CD4-positive, alpha-beta T cell treated with Interleukin-10 for 1 hour (primary cell): Measurements from ENCODE around the gene RBBP9.
"Not testable (repeated sequence)": the region's sequence is repeated elsewhere in the genome, so short reads cannot be mapped to it uniquely, and the experiment has no call there.

Source experiments
- DNase-seq: peaks from one replicate; pipeline ENCODE4 v3.0.0-alpha.2; 2020

Gene RBBP9

GRCh38 chr20:18496740-18497592, at the start of gene RBBP9:
RBBP9 (minus strand) TSS chr20:18497225; CDS start chr20:18497167, 58 bp downstream.
- DNase-seq, result peak; percentile 81

DNA sequence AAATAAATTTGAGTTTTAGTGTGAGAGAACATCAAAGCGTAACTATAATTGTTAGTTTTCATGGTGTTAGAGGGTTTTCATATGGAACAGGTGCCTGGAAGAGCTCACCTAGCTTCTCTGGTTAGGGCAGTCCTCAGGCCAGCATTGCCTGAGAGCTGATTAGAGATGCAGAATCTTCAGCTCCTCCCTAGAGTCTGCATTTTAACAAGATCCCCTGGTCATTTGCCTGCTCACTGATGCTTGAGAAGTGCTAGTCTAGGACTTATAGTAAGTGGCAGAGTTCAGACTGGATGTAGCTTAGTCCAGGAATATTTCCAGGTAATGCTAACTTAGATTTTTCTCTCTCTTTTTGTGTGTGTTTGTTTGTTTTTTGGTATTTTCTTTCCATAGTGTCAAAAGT, 48.5 kb upstream of the RBBP9 start:
- DNase-seq, result no peak

GRCh38 chr20:18543932-18544331, 46.9 kb upstream of the RBBP9 start:
- DNase-seq, result no peak

- DNase-seq, result no peak
These were observed 46.2 kb upstream of the RBBP9 start for GRCh38 chr20:18543216-18543615.

GRCh38 chr20:18541741-18542140, 44.7 kb upstream of the RBBP9 start:
- DNase-seq, result no peak

- no peak for DNase-seq
These were observed 40.6 kb upstream of the RBBP9 start for GRCh38 chr20:18537651-18538050.

- DNase-seq, result no peak
These were observed 37.1 kb upstream of the RBBP9 start for GRCh38 chr20:18533978-18534644.

- DNase-seq, result no peak
These were observed 36.5 kb upstream of the RBBP9 start for GRCh38 chr20:18533491-18533890.

GRCh38 chr20:18532626-18533025, 35.6 kb upstream of the RBBP9 start:
- DNase-seq, result no peak

DNA sequence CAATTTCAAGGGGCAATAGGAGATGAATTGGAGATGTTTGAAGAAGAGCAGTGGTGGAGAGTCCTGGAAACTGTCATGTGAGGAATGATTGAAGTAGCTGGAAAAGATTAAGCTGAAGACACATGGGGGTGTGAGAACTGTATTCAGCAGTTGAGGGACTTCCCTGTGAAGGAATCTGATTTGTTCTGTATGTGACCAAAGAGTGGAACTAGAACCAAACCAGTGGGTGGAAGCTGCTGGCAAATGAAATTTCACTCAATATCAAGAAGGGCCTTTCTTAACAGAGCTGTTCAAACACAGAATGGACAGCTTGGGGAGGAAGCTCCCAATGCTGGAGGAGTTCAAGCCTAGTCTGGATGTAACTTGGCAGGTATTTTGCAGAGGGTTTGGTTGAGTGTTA, 32.0 kb upstream of the RBBP9 start:
- no peak for DNase-seq

- DNase-seq, result no peak
These were observed 30.8 kb upstream of the RBBP9 start for GRCh38 chr20:18527836-18528235.

DNA sequence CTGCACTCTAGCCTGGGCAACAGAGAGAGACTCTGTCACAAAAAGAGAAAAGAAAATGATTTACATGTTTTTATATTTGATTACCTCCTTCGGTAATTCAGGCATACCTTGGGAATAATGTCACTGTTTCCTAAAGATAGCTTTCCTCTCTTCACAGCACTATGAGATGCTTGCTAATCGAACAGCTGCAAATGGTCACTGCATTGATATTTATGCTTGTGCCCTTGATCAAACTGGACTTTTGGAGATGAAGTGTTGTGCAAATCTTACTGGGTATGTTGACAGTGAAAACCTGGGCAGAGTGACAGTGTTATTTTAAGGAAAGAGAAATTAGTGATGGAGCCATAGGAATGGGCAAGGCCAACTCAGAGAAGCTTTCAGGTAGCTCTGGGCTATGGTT, 30.3 kb upstream of the RBBP9 start:
- DNase-seq, result no peak

- not testable (repeated sequence) for DNase-seq
These were observed 29.7 kb upstream of the RBBP9 start for GRCh38 chr20:18526761-18527160.

DNA sequence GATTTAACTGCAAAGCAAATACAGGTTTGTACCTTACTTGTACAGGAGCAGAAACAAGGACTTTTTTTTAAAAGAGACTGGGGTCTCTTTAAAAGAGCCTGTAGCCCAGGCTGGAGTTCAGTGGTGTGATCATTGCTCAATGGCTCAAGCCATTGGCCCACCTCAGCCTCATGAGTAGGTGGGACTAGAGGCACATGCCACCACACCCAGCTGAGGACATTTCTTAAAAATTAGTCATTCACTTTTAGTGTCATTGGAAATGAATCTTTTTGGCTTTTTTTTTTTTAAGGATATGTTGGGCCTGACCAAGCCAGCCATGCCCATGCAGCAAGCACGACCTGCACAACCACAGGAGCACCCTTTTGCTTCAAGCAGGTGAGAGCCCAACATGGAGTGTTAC, 27.6 kb upstream of the RBBP9 start:
- no peak for DNase-seq

DNA sequence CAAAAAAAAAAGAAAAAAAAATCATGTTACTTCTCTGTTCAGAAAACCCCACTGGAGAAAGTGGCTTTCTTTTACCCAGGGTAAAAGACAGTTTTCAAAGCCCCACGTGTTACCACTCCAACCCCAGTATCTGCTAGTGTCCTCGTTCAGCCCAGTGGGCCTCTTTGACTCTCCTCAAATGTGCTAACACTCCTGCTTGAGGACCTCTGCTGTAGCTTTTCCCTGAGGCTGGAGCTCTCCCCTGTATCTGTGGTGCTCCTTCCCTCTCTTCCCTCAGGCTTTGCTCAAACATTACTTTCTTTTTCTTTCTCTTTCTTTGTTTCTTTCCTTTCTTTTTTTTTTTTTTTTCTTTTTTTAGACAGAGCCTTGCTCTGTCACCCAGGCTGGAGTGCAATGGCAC, 26.0 kb upstream of the RBBP9 start:
- DNase-seq, result no peak

DNA sequence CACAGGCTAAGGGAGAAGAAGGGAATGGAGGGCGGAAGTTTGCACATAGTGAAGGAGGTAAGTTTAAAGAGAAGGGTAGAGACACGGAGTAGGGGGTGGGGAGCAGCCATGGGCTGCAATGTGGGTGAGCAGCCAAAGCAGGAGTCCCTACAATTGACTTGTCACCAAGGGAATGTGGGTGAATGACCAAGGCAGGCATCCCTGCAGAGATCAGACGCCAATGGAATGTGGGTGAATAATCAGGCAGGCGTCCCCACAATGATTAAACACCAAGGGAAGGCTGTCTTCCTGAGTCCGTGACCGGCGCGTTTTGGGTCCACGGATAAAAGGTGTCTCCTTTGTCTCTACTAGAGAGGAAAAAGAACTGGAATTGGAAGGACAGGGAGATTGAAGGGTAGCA, 25.0 kb upstream of the RBBP9 start:
- DNase-seq, result not testable (repeated sequence)

DNA sequence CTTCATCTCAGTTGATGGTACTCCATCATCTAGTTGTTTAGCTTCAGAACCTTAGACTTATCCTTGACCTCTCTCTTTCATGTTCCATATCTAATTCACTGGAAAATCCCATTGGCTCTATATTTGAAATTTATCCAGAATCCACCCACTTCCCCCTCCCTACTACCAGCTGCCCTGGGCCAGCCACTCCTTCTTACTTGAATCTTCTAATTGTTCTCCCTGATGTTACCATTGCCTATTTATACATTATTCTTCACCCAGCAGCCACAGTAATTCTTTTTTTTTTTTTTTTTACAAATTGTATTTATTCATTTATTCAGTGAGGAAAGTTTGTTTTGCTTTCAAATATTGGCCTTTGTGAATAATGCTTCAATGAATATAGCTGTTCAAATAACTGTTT, 18.9 kb upstream of the RBBP9 start:
- no peak for DNase-seq

DNA sequence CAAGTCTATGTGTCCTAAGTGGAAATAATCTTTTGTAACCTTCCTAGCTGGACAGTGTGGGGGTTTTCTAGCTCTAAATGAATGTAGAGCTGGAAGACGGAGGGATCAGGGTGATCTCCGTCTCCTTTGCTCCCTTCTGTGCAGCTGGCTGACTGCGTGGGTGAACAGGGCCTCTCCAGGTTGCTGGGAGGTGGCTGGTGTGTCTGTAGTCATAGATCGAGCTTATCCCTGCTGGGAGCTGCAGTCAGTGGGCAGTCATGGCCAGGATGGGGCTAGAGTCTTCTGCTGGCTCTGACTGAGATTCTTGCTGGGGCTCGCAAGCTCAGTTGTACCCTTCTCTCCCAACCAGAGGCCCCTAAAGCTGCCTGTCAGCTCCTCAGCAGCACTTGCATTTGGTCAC, 17.1 kb upstream of the RBBP9 start:
- no peak for DNase-seq

DNA sequence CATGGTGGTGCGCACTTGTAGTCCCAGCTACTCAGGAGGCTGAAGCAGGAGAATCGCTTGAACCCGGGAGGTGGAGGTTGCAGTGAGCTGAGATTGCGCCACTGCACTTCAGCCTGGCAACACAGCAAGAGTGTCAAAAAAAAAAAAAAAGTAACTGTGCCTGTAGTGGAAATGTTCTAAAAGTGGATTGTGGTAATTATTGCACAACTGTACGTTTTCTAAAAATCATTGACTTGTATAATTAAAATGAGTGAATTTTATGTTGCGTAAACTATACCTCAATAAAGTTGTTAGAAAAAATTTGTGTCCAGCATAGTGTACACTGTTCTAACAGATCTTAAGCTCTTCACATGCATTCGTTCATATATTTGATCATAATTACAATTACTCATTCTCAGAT, 16.2 kb upstream of the RBBP9 start:
- DNase-seq, result no peak

DNA sequence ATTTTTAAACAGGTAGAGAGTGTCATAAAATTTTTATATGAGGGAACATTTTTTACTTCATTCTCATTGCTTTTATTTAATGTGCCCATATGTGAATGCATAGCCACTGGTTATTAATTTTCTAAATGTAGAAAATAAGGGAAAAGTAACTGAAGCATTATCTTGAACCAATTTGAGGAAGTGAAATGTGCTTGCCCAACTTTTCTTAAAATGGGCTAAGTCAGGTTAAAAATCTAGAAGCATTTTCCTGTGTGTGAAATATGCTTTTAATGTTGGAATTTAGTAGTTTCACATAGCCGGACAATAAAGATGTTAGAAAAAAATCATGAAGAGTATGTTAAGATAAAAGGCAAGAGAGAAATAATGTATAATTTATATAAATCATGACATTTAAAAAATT, 14.5 kb upstream of the RBBP9 start:
- DNase-seq, result no peak

GRCh38 chr20:18507218-18508191, 10.5 kb upstream of the RBBP9 start, which contains the start of gene SEC23B:
SEC23B (plus strand) TSS chr20:18507940; CDS start chr20:18510836, 2,896 bp downstream.
- DNase-seq, result peak; percentile 98

DNA sequence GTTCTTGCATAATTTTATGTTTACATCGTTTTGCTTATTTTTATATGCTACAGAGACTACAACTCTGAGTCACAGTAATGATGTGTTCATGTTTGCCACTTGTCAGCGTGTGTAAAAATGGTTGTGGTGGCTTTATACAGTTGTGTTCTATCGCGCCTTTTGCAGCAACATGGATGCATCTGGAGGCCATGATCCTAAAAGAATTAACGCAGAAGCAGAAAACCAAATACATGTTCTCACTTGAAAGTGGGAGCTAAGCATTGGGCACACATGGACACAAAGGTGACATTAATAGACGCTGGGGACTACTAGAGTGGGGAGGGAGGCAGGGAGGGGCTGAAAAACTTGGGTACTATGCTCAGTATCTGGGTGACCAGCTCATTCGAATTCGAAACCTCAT, 9.7 kb upstream of the RBBP9 start:
- no peak for DNase-seq

DNA sequence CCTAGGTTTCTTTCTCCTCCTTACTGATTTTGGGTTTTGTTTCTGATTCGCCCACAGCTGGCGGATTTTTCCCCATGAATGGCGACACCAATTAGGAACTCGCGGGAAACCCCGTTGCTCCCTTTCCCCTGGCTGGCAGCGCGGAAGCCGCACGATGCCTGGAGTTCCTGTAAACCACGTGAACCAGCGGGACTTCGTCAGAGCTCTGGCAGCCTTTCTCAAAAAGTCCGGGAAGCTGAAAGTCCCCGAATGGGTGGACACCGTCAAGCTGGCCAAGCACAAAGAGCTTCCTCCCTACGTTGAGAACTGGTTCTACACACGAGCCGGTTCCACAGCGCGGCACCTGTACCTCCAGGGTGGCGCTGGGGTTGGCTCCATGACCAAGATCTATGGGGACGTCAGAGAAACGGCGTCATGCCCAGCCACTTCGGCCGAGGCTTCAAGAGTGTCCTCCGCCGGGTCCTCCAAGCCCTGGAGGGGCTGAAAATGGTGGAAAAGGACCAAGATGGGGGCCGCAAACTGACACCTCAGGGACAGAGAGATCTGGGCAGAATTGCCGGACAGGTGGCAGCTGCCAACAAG, 7.5 kb upstream of the RBBP9 start:
- DNase-seq, result no peak
